HepG2 (cell line): ENCODE data around the gene AKAP8. TPM values are rescaled to one million over a fixed set of nuclear protein-coding genes. Genes with fewer than 3 reads are reported as not detected.

ENCODE experiments used
- ATAC-seq: fragments of 200-7000 bp; cut with Tn5 transposase; 3 replicates; pipeline ENCODE4 v1.9.1; 2020; ENCODE audit warnings: mild to moderate bottlenecking, moderate library complexity
- BruUV-seq: library from RNA; stranded (reverse); fragments of 400-500 nt; replicated peaks from 2 replicates; lab custom pipeline; 2021; lab: Mats Ljungman, UMichigan
- CTCF ChIA-PET: fragments of 300-600 bp; formaldehyde crosslinking; extraction: SDS; loops from one replicate; lab custom pipeline; 2021; ENCODE audit warnings: low total read pairs, inconsistent platforms, low intra/inter-chr PET ratio; lab: Yijun Ruan, JAX
- POLR2A ChIA-PET: fragments of 350-600 bp; sonication (Branson Sonifier 250); formaldehyde crosslinking; loops from one replicate; lab custom pipeline; 2020; ENCODE audit warnings: antibody characterized with exemption, inconsistent platforms; lab: Yijun Ruan, JAX
- DNase-seq: peaks from one replicate; pipeline ENCODE4 v3.0.0-alpha.2; 2015; ENCODE audit warnings: low spot score
- FAIRE-seq: peaks from 3 replicates; lab custom pipeline; 2011; peaks lifted over from hg19 to GRCh38; lab: Jason Lieb, UNC
- H2AFZ ChIP-seq: one replicate; pipeline ENCODE4 v1.6.1; 2011; ENCODE audit warnings: low read length, inconsistent platforms
- H3K27ac ChIP-seq: fragments of 300-600 bp; 3 replicates; pipeline ENCODE4 v1.8.0; 2011; ENCODE audit warnings: mixed run types, mild to moderate bottlenecking, mixed read lengths, low read length, inconsistent platforms; ENCODE audit not compliant: insufficient read depth; ENCODE audit errors: extremely low read length
- H3K27me3 ChIP-seq, 2 experiments: fragments of 200-600 bp in 1 of 2; 2 replicates in 1 of 2; 3 replicates in 1 of 2; pipeline versions ENCODE4 v1.6.0 to v1.8.0; 2011; ENCODE audit warnings: low read length in 2 of 2, mild to moderate bottlenecking in 2 of 2, moderate library complexity in 2 of 2, inconsistent platforms in 1 of 2; ENCODE audit not compliant: insufficient read depth in 2 of 2, control insufficient read depth in 1 of 2
- H3K36me3 ChIP-seq, 2 experiments: fragments of 200-600 bp in 1 of 2; replicated peaks in 1 of 2; 2 replicates in 1 of 2; 3 replicates in 1 of 2; pipeline versions ENCODE4 v1.5.1 to v1.8.0; 2011; ENCODE audit warnings: low read length in 2 of 2, inconsistent platforms in 1 of 2; ENCODE audit not compliant: insufficient read depth in 2 of 2, control insufficient read depth in 1 of 2
- H3K4me1 ChIP-seq: 2 replicates; pipeline ENCODE4 v1.5.1; 2012; ENCODE audit warnings: low read length, inconsistent platforms; ENCODE audit not compliant: insufficient read depth
- H3K4me2 ChIP-seq: 2 replicates; pipeline ENCODE4 v1.6.0; 2011; ENCODE audit warnings: low read depth, low read length, inconsistent platforms
- H3K4me3 ChIP-seq, 3 experiments: fragments of 200-600 bp in 1 of 3; sonication (generic), shearing (Covaris generic) in 1 of 3; replicated peaks in 1 of 3; 2 replicates each; pipeline ENCODE4 v1.5.1; 2011 to 2016; ENCODE audit warnings: low read length in 3 of 3, inconsistent platforms in 2 of 3, low read depth in 2 of 3, mild to moderate bottlenecking in 2 of 3, control low read depth in 1 of 3, mixed read lengths in 1 of 3; ENCODE audit not compliant: insufficient read depth in 1 of 3
- H3K79me2 ChIP-seq: one replicate; pipeline ENCODE4 v1.6.1; 2011; ENCODE audit warnings: low read length, inconsistent platforms; ENCODE audit not compliant: insufficient read depth
- H3K9ac ChIP-seq: 2 replicates; pipeline ENCODE4 v1.6.0; 2011; ENCODE audit warnings: mild to moderate bottlenecking, low read depth, low read length, inconsistent platforms; ENCODE audit not compliant: insufficient read depth
- H3K9me3 ChIP-seq: 2 replicates; pipeline ENCODE4 v1.5.1; 2012; ENCODE audit warnings: mild to moderate bottlenecking, low read length
- H4K20me1 ChIP-seq: 2 replicates; pipeline ENCODE4 v1.6.0; 2011; ENCODE audit warnings: inconsistent platforms, mild to moderate bottlenecking, low read length, moderate library complexity; ENCODE audit not compliant: insufficient read depth
- AGO2 ChIP-seq: fragments of 200-400 bp; formaldehyde crosslinking; optimal IDR thresholded peaks from 2 replicates; pipeline ENCODE3; 2017; ENCODE audit warnings: mild to moderate bottlenecking, low read depth, low read length, moderate library complexity
- DBP ChIP-seq: sonication (generic); formaldehyde crosslinking; IDR thresholded peaks from 2 replicates; pipeline ENCODE4 v1.4.0; 2020; ENCODE audit warnings: missing genetic modification reagents; ENCODE audit errors: not compliant biosample characterization
- MAX ChIP-seq: IDR thresholded peaks from 2 replicates; pipeline ENCODE4 v1.6.1; 2012; ENCODE audit warnings: inconsistent platforms
- PAX8 ChIP-seq: sonication (generic); formaldehyde crosslinking; IDR thresholded peaks from 2 replicates; pipeline ENCODE4 v1.8.0; 2022; ENCODE audit warnings: mild to moderate bottlenecking, missing genetic modification reagents, borderline replicate concordance
- POGZ ChIP-seq: sonication (generic); formaldehyde crosslinking; IDR thresholded peaks from 2 replicates; pipeline ENCODE4 v1.4.0; 2020; ENCODE audit warnings: mild to moderate bottlenecking, missing genetic modification reagents
- POLR2AphosphoS2 ChIP-seq: IDR thresholded peaks from 2 replicates; pipeline ENCODE4 v1.6.1; 2011; ENCODE audit warnings: low read depth, low read length, improper control_type of control experiment
- RBFOX2 ChIP-seq: fragments of 200-400 bp; formaldehyde crosslinking; IDR thresholded peaks from 2 replicates; pipeline ENCODE4 v1.6.1; 2017; ENCODE audit warnings: low read depth, mild to moderate bottlenecking, low read length
- RELA ChIP-seq: sonication (generic); formaldehyde crosslinking; IDR thresholded peaks from 2 replicates; pipeline ENCODE4 v1.4.0; 2020; ENCODE audit warnings: missing genetic modification reagents
- SNAI1 ChIP-seq: sonication (generic); formaldehyde crosslinking; IDR thresholded peaks from 2 replicates; pipeline ENCODE4 v1.5.0; 2020; ENCODE audit warnings: mild to moderate bottlenecking, missing genetic modification reagents, borderline replicate concordance
- TGIF2 ChIP-seq: IDR thresholded peaks from 2 replicates; pipeline ENCODE4 v1.6.1; 2016; ENCODE audit warnings: control low read depth, missing compliant biosample characterization
- ZNF530 ChIP-seq: sonication (generic); formaldehyde crosslinking; IDR thresholded peaks from 2 replicates; pipeline ENCODE4 v1.5.0; 2020; ENCODE audit warnings: low read depth, mild to moderate bottlenecking, missing genetic modification reagents
- ZNF761 ChIP-seq: sonication (generic); formaldehyde crosslinking; conservative IDR thresholded peaks from 2 replicates; pipeline ENCODE4 v1.4.0; 2020; ENCODE audit warnings: mild to moderate bottlenecking, missing genetic modification reagents
- WGBS: methylation state at CpG from one replicate; pipeline ENCODE4 v1.1.6; 2017; ENCODE audit warnings: low lambda C conversion rate; 5-methylcytosine and 5-hydroxymethylcytosine counted together
- in situ Hi-C: cut with HindIII; loops from 2 replicates; pipeline ENCODE4 v1.10.0; 2017; ENCODE audit warnings: low pct_unique_long_range_greater_than_20kb; ENCODE audit not compliant: extremely low pct_ligation_motif_present
- intact Hi-C: fragments of 100-400 bp; cut with micrococcal nuclease; formaldehyde crosslinking; loops from one replicate; pipeline ENCODE4 v1.10.0; 2022; ENCODE audit not compliant: unreplicated experiment
- polyA plus RNA-seq, 8 experiments: library from polyadenylated mRNA; depleted of rRNA in 3 of 8; stranded (reverse) in 7 of 8; unstranded in 1 of 8; fragments of >200 nt; fragmentation: Illumina TruSeq in 4 of 8; extraction: Trizol in 4 of 8; gene quantifications; 2 replicates each; pipeline versions ENCODE4 v1.2.1 to v1.2.3, GENCODE V29; 2011 to 2016; ENCODE audit warnings: low read depth in 4 of 8, missing spikeins in 1 of 8, mixed read lengths in 1 of 8; ENCODE audit not compliant: insufficient read depth in 1 of 8
- total RNA-seq, 5 experiments: library from RNA; depleted of rRNA; stranded (reverse); fragments of >200 nt; fragmentation: Illumina TruSeq; extraction: Trizol; gene quantifications; 2 replicates each; pipeline ENCODE4 v1.2.3, GENCODE V29; 2016; ENCODE audit warnings: low read depth in 1 of 5

Gene AKAP8
- total and polyA plus RNA-seq, 2 of the 13 experiments (the other 11 are each of a cell fraction or from before 2014, with no cell fraction given): 15.9 to 22.1 TPM

GRCh38 chr19:15368051-15368632 is 11.4 kb downstream of the AKAP8 start:
- H2AFZ ChIP-seq: no peak overlapping the region
- CTCF ChIA-PET: no interaction called here
- no peak for FAIRE-seq
- H3K27me3 ChIP-seq: no peaks in the 10 kb centered on the region
- no peak for DNase-seq
- no peaks in the 10 kb centered on the region for H4K20me1 ChIP-seq
- POLR2A ChIA-PET: interaction anchor here (0.9 to 2.3 kb wide), 2 partner anchors 11 to 51 kb away, joined by 3 to 8 read pairs; partner anchors contain the start of genes AKAP8 and AKAP8L
- no peaks in the 10 kb centered on the region for H3K4me1 ChIP-seq
- H3K79me2 ChIP-seq: peaks cover under 1% of the 10 kb centered on the region
- peaks cover 32 to 71% of the 10 kb centered on the region in 2 experiments for H3K36me3 ChIP-seq
- no peak overlapping the region for H3K4me3 ChIP-seq
- no peaks in the 10 kb centered on the region for H3K9me3 ChIP-seq
- no peak overlapping the region for H3K9ac ChIP-seq
- no peak for TF ChIP-seq POGZ
- TF ChIP-seq MAX: no peak
- no peak for TF ChIP-seq SNAI1 (CRISPR knock-in tag)
- TF ChIP-seq DBP (CRISPR knock-in tag): no peak
- no peak for TF ChIP-seq ZNF761 (CRISPR knock-in tag)
- no peak for TF ChIP-seq PAX8
- no peak for TF ChIP-seq RELA (CRISPR knock-in tag)
- TF ChIP-seq ZNF530 (CRISPR knock-in tag): no peak
- peak; percentile 37; the same call in 1 of the 2 replicates for TF ChIP-seq RBFOX2
- TF ChIP-seq POLR2AphosphoS2: peak; percentile 60
- TF ChIP-seq TGIF2 (CRISPR knock-in tag): no peak
- peak; percentile 85 for TF ChIP-seq AGO2
- in situ Hi-C loops (no loop called here), intact Hi-C loops (no loop called here)
- no TSS peak for BruUV-seq
- WGBS: 96% methylated on average over 22 of the region's 24 CpGs
- ATAC-seq: peak; percentile 16
- H3K4me2 ChIP-seq: no peak overlapping the region
- no peak overlapping the region for H3K27ac ChIP-seq
